DMS79 (cell line): ENCODE measurements around the gene TMEM181.
A peak's percentile ranks its signal among the peaks of the same experiment; 100 is the strongest.
"Not testable (repeated sequence)": the region's sequence is repeated elsewhere in the genome, so short reads cannot be mapped to it uniquely, and the experiment has no call there.

Experiments
- DNase-seq: peaks from one replicate; lab custom pipeline; 2025; lab: John Stamatoyannopoulos, UW

Gene TMEM181

GRCh38 chr6:158638324-158638854 is 78.5 kb downstream of the TMEM181 start:
- no peak for DNase-seq

- no peak for DNase-seq
These were observed 79.2 kb downstream of the TMEM181 start for GRCh38 chr6:158639056-158639455.

- DNase-seq: no peak
These were observed 80.6 kb downstream of the TMEM181 start for GRCh38 chr6:158640519-158640918.

- DNase-seq: no peak
These were observed 82.3 kb downstream of the TMEM181 start for GRCh38 chr6:158642097-158642601.

- no peak for DNase-seq
These were observed 83.9 kb downstream of the TMEM181 start for GRCh38 chr6:158643836-158644230.

GRCh38 chr6:158644231-158645063 is 84.6 kb downstream of the TMEM181 start, which contains the start of gene DYNLT1:
Gene DYNLT1, minus strand, starts transcription at chr6:158644743. Its CDS starts 35 bp downstream, at chr6:158644708.
- DNase-seq: peak; percentile 79

GRCh38 chr6:158645064-158646022 is 85.5 kb downstream of the TMEM181 start:
- no peak for DNase-seq

GRCh38 chr6:158646023-158646910 is 86.4 kb downstream of the TMEM181 start:
- DNase-seq: no peak

GRCh38 chr6:158647501-158647900 is 87.6 kb downstream of the TMEM181 start:
- DNase-seq: no peak

GRCh38 chr6:158648682-158649131 is 88.8 kb downstream of the TMEM181 start:
- no peak for DNase-seq

GRCh38 chr6:158649289-158650143 is 89.6 kb downstream of the TMEM181 start, which contains the start of gene SYTL3:
Gene SYTL3, plus strand, starts transcription at chr6:158650054. Its CDS starts 13,215 bp downstream, at chr6:158663269.
- peak; percentile 95 for DNase-seq

- DNase-seq: not testable (repeated sequence)
These were observed 92.3 kb downstream of the TMEM181 start for GRCh38 chr6:158651981-158652737.

GRCh38 chr6:158653577-158654354 is 93.9 kb downstream of the TMEM181 start:
- DNase-seq: no peak

GRCh38 chr6:158654498-158654897 is 94.6 kb downstream of the TMEM181 start:
- peak; percentile 40 for DNase-seq

- no peak for DNase-seq
These were observed 95.1 kb downstream of the TMEM181 start for GRCh38 chr6:158654960-158655489.

GRCh38 chr6:158655569-158656450 is 95.9 kb downstream of the TMEM181 start:
- peak; percentile 93 for DNase-seq

- not testable (repeated sequence) for DNase-seq
These were observed 97.1 kb downstream of the TMEM181 start for GRCh38 chr6:158656986-158657385.
